ENCODE results near the gene NCF1.
"Not testable (repeated sequence)": the region's sequence is repeated elsewhere in the genome, so short reads cannot be mapped to it uniquely, and the experiment has no call there.

- TF ChIP-seq CTCF (conservative IDR thresholded peaks at IDR 0.05 in 1 of 2, IDR thresholded peaks at IDR 0.05 in 1 of 2; ENCODE audit: low read depth in 1 of 2, low read length in 2 of 2); EZH2 (IDR thresholded peaks at IDR 0.05; ENCODE audit: low read length, missing control alignments): not testable (repeated sequence)
These were observed 7.9 kb downstream of the NCF1 start for GRCh38 chr7:74781746-74782145.
